ENCODE data around the gene RNF14.
A peak's percentile ranks its signal among the peaks of the same experiment; 100 is the strongest.

Gene RNF14

DNA sequence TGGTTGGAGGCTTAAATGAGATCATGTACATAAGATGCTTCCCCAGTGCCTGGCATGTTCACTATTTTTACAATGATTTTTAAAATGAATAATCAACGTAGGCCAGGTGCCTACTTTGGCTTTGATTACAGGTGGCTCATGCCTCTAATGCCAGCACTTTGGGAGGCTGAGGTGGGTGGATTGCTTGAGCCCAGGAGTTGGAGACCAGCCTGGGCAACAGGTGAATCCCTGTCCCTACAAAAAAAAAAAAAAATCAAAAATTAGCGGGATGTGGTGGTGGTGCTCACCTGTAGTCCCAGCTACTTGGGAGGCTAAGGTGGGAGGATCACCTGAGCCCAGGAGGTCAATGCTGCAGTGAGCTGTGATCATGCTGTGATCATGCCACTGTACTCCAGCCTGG lies 20.1 kb upstream of the RNF14 start:
- no peak for DNase-seq

DNA sequence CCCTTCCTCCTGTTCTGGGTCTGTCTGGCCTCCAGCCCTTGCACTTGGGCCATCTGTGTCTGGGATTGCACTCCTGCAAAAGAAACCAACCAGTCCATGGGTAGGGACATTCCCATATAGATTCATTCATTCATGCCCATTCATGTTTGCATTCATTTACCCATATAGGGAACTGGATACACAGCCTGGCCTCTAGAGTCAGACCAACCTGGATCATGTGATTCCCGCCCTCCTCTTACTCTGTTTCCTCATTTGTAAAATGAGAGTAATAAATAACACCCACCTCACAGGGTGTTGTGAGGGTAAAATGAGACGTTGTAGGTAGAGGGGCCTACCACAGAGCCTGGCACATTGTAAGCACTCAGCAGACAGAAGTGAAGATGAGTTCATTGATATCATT lies 19.4 kb upstream of the RNF14 start:
- DNase-seq = no peak

DNA sequence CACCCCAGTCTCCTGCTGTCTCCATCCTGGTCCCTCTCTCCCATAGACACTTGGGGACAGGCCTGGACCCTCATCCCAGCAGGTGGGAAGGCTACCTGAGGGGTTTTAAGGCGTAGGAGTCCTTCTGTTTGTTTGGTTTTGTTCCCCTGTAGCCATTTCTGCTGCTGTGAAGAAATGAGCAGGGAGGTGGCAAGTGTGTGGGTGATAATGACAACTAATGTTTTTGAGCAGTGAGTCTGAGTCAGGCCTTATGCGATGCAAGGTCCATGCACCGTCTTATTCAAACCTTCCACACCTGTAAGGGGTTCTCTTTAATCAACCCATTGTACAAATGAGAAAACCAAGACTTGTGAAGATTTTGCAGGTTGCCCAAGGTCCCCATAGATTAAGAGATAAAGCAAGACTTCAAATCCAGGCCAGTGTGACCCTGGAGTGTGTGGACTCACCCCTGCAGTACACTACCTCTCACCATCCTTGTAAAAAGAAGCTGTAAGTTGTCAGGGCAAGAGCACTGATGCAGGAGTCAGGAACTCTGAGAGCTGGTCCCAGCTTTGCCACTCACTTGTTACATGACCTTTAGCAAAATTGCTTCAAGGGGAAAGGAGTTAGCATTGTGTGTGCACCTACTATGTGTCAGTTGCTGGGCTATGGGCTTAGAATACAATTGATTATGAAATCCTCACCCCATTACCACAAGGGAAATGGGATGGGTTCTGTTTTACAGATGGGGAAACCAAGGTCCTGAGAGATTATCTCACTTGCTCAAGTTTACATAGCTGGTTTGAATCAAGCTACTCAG lies 18.5 kb upstream of the RNF14 start:
- no peak for DNase-seq

DNA sequence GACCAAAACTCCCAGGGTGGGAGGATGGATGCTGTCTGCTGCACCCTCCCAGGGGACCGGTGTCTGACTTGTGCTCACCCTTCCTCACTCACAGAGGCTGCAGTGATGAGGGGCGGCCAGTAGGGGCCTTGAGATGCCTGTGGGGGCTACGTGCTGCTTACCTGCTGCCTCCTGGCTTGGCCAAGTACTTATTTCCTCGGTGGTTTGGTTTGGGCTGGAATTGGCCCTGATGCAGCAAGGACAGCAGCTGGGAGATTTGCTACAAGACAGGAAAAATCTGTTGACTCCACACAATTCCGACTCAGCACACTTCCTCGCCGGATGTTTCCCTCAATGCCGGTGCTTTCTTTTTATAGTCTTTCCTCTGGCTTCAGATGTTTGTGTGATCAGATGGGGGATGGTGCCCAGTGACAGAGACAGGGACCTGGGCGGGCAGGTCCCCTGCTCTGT lies 17.5 kb upstream of the RNF14 start:
- DNase-seq = peak; percentile 37

DNA sequence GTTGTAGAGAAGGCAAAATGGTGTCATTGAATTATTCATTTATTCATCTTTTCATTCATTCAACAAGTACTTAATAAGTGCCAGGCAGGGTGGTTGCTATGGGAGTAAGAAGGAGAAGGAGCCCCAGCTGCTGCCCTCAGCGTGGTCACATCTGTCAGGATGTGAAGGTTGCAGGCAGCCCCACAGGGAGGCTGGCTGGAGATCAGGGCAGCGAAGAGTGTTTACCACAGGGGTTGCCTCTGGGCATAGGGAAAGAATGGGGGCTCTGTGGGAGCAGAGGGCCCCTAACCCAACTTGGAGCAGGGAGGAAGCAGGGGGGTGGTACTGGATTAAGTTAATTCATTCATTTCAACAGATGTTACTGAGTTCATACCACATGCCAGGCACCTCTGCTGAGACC lies 16.9 kb upstream of the RNF14 start:
- no peak for DNase-seq

DNA sequence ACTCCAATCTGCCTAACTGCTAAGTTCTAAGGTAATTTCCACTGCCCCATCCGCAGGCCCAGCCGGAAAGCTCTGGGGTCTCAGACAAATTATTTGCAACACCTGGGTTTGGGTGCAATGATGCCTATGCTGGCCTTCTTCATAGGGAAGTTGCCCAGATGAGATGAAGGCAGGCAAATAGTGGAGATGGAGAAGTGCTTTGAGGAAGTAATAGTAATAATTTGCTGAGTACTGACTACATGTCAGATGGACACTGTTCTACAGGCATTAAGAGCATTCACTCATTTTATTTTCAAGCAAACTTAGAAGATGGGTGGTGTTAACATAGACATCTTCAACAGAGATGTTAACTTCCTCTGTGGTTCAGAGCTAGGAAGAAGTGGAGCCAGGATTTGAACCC lies 14.7 kb upstream of the RNF14 start:
- no peak for DNase-seq

DNA sequence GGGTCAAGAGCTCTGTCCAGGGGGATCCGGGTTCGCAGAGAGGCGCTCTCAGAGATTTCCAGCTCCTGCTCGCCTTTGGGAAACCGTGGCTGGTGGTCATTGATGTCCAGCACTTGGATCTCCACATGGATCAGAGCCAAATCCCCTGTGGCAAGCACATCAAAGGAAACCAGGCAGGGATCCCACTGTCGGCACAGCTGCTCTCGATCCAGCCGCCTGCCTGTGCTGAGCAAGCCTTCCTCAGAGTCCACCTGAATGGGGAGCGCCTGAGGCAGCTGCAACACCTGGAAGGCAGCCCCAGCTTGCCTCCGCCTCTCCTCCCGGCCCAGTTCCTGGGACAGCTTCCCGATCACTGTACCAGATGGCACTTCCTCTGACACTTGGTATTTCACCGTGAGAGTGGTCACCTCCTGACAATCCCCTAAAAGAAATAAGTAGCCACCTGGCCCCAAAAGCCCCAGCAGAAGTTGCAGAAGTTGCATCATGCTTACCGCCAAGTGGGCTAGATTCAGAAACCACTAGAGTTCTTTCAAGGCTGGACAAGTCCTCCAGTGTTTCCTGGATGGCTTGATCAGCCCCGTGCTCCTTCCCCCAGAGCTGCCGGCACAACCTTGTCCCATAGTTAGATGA lies 11.4 kb upstream of the RNF14 start:
- no peak for DNase-seq

DNA sequence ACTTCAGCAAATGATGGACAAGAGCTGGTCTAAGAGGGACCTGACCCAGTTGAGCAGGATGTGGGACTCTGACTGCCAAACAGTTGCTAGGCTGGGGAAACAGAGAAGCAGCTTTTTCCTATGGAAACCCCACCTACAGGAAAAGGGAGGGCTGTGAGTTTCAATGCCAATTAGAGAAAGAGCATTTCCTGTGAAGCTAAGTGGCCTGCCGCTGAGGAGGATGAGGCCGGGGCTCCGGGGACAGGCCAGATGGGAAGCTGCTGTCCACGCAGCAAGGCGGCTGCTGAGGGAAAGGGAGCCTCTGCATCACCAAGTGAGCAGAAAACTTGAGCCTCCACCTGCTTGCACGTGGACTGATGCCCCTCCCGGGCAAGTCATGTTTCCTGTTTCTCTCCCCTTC lies 10.8 kb upstream of the RNF14 start, which contains the start of gene PCDH12:
Gene PCDH12, minus strand, starts transcription at position 90 of the 400 bp plus-strand sequence. CDS start 351 bp downstream, outside the sequence.
- no peak for DNase-seq

DNA sequence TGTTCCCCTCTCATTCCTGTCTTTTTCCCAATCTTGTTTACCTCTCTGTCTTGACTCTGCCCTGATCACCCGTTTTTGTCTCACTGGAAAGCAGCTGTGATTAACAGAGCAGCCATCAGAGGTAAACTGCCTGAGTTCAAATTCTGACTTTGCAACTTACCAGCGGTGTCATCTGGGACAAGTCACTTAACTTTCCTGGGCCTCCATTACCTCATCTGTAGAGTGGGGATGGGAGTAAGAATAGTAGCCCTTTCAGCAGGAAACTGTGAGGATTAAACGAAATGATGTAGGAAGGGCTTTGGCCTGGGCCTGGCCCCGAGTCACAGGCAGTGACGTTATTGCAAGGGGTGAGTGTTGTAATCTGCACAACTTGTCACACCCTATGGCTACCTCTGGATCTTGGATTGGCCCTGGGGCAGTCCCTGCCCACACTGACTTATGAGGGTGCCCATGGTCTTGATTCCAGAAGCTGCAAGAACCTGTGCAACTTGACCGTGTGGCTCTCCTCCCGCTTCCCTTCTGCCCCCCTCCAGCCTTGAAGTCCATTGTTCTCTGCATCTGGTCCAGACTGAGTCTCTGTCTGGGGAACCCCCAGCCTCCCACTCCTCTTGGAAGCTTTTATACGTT lies 10.2 kb upstream of the RNF14 start:
- no peak for DNase-seq

DNA sequence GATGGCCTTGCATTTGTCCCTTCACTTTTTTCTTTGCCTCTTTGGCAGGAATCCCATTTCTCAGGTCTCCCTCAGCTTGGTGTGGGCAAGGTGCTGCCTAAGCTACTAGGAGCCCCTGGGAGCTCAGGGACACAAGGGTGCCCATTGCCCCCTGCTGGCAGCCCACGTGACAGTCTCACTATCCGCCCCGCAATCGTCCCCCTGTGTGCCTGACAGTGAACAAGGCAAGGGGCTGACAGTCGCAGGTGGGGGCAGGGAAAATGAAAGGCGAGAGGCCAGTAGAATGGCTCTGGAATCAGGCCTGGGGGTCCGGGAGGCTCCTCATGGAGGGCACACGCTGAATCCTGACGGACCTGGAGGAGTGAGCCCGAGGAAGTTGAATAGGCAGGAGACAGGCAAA lies 8.9 kb upstream of the RNF14 start:
- DNase-seq = no peak

DNA sequence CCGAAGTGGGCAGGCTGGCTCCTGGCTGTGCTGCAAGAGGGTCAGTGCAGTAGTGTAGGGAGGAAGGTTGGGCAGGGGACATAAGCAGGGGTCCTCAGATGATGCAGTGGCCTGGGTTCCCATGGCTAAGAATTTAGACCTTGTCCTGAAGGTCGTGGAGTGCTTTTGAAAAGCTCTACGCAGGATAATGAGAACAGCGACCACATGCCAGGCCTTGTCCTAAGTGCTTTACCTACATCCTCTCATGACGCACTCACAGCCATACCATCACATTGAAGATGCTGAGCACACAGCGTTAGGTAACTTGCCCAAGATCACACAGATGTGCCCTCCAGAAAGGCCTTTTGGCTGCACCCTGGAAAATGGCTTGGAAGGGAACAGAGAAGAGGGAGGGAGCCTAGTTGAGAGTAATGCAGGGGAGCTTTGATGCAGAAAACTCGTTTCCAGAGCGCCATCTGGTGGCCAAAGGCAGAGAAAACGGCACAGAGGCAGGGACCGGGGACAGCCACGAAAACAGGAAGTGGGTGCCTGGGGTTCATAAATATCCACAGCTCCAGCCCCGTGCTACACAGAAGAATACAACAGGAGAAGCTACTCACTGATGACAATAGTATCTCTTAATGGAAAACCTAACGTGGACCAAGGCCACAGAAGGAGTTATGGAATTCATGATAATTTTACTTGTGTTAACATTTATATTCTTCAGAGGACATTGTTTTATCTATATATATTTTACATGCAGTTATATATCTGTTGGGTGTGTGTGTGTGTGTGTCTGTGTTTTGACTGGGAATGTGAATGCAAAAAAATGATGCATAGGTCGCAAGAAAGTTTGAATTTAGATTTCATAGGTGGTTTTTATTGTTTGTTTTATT lies 8.2 kb upstream of the RNF14 start:
- DNase-seq = peak; percentile 84

DNA sequence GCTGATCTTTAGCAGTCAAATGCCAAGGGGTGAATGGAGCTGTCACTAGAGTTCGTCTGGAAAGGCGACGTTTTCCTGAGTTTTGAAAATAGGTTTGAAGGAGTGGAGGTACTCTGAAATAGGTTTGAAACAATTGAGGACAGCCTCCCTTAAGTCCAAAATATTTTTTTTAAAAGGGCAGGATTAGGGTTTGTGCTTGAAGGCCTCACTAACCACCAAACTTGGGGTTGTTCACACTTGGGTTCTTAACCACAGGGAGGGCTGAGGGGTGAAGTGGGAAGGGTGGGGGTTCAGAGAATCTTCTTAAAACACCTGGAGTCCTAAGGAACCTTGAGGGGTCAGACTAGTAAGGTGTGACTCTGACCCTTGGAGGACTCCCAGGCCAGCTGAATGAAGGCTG lies 7.4 kb upstream of the RNF14 start:
- DNase-seq = no peak

DNA sequence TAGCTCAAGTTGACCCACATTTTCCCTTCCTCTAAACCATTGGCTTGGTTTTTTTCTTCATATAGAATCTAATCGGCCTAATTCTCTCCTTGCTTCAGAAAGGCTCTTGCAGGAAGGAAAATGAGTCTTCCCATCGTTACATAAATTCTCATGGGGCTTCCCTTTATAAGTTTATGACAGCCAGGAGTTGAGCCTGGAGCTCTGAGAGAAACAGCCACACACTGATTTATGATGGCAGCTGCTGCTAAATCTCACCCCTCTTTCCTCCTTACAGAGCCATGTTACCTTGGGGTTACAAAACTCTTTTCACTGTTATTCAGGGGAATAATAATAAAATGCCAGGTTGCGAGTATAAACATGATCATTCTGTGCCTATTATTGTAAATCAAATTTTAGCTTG lies 5.2 kb upstream of the RNF14 start:
- no peak for DNase-seq

DNA sequence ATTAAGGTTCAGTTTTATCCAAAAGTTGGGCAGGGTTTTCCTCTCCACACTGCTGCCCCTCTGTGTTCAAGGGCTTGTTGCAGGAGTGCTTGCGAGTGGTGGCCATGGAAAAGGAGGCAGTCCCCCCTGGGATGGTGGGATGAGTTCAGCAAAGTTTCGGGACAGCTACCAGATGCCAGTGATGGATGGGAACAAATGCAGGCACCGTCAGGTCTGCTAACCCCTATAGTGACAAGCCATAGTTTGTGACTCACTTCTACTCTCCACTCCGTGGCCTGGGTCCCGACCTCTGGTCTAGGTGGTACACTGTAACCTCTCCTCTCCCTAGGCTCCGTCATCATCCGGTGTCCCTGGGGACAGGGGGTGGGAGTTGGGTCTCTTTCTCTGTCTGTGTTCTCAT lies 3.8 kb upstream of the RNF14 start:
- no peak for DNase-seq

DNA sequence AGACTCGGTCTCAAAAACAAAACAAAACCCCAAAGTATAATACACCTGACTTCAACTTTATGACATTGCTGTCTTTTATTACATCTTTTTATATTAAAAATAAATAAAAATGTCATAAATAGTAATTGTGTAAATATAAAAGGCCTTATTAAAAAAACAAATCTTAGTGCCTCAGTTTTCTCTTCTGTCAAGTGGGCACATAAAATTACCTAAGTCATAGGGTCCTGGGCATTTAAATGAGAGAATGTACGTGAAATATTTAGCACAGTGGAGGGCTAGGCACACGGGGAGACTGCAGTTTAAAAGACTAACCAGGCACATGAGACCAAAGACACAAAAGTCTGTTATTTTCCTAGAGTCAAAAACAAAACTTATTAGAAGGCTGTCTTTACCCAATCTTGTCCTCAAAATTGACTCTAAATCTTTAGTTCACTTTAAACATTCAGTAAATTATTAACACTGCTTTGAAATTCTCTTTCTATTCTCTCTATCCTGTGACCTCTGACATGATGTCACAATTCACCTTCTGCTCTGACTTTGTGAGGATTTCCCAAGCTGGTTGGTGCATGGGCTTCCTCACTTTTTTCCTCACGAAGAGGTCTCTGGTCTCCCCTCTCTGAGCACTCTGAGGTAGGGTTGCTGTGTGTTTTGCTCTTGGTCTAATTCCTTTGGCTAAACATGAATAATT lies 2.5 kb upstream of the RNF14 start:
- DNase-seq = no peak

DNA sequence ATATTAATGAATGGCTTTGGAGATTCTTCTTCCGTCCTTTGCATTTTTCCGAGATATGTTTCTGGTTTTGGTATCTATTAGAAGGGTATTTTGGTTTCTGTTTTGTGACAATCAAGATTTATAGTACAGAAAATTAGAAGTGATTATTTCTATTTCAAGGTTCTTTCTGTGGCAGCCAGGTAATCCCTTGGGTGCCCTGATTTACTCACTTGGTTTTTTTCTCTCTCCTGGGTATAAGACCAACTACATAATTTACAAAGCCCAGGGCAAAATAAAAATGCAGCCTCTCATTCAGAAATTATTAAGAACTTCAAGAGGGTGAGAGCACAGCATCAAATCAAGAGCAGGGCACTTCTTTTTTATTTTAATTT lies 2.0 kb upstream of the RNF14 start:
- peak; percentile 68 for DNase-seq

DNA sequence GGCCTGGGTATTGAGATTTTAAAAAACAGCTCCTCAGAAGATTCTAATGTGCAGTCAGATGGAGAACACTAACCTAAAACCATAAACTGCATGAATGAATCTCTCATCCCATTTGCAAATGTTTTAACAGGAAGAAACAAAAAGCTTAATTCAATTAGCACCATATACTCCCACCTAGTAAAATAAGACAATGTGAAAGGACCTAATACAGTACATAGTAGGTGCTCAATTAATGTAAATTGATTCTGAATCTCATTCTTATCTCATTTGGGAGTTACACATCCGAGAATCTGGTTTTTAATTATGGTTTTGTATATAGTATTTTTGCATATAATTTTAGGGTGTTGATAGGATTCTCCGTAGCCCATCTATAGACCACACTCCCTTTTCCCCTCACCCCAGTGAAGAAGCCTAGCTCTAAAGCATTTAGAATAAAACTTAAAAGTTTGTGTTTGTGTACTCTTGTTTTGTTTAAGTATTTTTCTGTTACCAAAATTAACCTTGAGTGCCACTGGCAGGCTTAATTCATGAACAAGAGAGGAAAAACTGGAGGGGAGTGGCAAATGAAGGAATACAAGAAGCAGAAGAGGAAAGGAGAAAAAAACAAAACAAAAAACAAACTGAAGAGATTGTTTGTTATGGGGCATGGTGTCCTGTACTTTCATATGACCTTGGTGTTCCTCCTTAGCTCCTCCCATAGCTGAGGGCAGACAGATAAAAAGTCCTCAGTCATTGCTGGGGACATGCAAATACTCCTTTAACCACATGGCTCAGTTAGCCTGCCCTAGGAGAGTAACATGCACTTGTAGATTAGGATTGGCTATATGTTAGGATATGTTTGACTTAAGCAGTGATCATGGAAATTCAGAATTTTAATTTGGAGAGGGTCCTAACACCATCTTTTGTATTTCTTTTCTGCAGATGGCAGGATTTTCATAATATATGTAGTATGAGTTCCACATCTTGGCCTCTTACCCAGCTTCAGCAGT lies 1.2 kb downstream of the RNF14 start:
- DNase-seq = no peak

DNA sequence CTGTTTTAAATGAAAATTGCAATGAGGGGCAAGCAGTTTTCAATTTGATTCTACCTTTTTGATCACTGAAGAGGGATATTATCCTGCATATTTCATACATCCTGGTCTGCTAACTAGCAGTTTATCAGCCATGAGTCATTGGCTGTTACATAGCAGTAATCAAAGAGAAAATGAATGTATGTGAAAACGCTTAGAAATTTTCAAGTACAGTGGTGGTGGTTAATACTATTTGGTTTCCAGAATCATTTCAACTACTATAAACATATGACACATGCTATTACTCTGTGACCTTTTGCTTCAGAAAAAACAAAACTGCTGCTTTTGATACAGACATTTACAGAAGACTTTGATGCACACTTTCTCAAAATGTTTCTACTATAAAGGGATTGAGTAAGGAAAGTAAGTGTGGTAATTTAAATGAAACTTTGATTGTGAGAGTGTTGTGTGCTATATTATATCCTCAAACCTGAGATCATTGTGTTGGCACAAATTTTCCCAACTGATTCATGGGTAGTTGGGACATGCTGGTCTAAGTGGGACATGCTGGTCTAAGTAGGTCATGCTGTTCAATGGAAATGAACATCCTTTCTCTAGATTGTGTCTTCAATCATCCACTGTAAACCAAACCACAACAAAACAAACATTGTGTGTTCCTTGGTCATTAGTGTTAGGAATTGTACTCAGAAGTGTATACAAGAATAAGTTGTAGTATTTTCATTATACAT lies 5.1 kb downstream of the RNF14 start:
- no peak for DNase-seq

DNA sequence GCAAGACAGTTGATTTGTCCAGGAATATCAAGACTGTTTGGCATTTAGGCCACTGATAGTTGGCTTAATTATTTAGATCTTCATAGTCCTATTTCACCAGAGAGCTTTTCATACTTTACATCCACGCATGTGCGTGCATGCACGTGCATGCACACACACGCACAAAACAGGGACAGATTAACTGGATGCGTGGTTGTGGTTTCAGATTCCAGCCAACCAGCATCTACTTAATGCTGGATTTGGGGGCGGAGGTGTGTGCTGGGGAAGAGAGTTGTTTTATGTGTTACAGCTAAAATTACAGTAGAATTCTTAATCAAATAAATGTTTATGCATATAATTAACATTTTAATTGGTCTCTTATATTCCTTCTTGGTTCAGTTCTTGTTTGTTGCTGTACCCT lies 7.3 kb downstream of the RNF14 start:
- DNase-seq = no peak

DNA sequence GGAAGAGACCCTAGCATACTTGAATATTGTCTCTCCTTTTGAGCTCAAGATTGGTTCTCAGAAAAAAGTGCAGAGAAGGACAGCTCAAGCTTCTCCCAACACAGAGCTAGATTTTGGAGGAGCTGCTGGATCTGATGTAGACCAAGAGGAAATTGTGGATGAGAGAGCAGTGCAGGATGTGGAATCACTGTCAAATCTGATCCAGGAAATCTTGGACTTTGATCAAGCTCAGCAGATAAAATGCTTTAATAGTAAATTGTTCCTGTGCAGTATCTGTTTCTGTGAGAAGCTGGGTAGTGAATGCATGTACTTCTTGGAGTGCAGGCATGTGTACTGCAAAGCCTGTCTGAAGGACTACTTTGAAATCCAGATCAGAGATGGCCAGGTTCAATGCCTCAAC lies 9.5 kb downstream of the RNF14 start:
- no peak for DNase-seq

DNA sequence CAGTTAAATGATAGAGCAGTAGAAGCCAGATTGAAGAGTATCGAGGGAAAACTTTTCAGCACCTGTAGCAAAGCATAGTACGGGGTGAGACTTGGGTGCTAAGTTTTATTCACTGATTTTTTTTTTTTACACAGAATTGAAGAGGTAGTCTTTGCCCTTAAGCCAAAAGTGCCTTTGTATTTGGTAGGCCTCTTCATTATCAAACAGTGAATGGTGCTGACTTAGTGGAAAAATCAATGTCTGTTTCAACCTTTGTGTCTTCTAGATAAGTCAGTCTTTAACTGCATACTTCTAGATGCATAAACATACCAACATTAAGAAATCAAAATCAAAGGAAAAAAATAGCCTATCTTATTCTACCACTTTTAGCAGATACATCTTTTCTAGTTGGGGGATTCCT lies 13.7 kb downstream of the RNF14 start:
- DNase-seq = no peak
